Activated naive CD4-positive, alpha-beta T cell treated with anti-CD3 and anti-CD28 coated beads for 36 hours (primary cell): ENCODE results near the gene SLC16A8. TPM values are rescaled to one million over a fixed set of nuclear protein-coding genes. Genes with fewer than 3 reads are reported as not detected.

Experiments
- CTCF ChIA-PET: fragments of 350-600 bp; sonication (Branson Sonifier 250); formaldehyde crosslinking; loops from one replicate; lab custom pipeline; 2021; ENCODE audit warnings: antibody characterized with exemption; lab: Charles Lee
- DNase-seq: peaks from one replicate; pipeline ENCODE4 v3.0.0-alpha.2; 2020
- H3K27ac Mint-ChIP-seq: one replicate; pipeline ENCODE4 v1.8.0; 2021; ENCODE audit warnings: mild to moderate bottlenecking, mixed read lengths
- H3K27me3 Mint-ChIP-seq: one replicate; pipeline ENCODE4 v1.8.0; 2021; ENCODE audit warnings: low read depth, mixed read lengths
- H3K36me3 Mint-ChIP-seq: one replicate; pipeline ENCODE4 v1.8.0; 2021; ENCODE audit warnings: low read depth, mixed read lengths
- H3K4me1 Mint-ChIP-seq: one replicate; pipeline ENCODE4 v1.8.0; 2021; ENCODE audit warnings: low read depth, mixed read lengths
- H3K4me3 Mint-ChIP-seq: one replicate; pipeline ENCODE4 v1.8.0; 2021; ENCODE audit warnings: mild to moderate bottlenecking, moderate library complexity, mixed read lengths
- H3K9me3 Mint-ChIP-seq: one replicate; pipeline ENCODE4 v1.8.0; 2021; ENCODE audit warnings: mixed read lengths
- intact Hi-C: fragments of 100-400 bp; cut with micrococcal nuclease; formaldehyde crosslinking; loops from one replicate; pipeline ENCODE4 v1.15.1; 2023
- total RNA-seq, 2 experiments: library from RNA; stranded (reverse); gene quantifications; one replicate each; pipeline ENCODE4 v1.2.3, GENCODE V29; 2021

The SLC16A8 gene
- total RNA-seq, 2 experiments from 2014 or later, result not detected

- no peak overlapping the region for H3K4me3 Mint-ChIP-seq
- no peak for DNase-seq
- intact Hi-C loops, result no loop called here
- H3K27me3 Mint-ChIP-seq, result no peaks in the 10 kb centered on the region
- H3K27ac Mint-ChIP-seq, result no peak overlapping the region
- H3K4me1 Mint-ChIP-seq, result no peaks in the 10 kb centered on the region
- peaks cover 15% of the 10 kb centered on the region for H3K36me3 Mint-ChIP-seq
- CTCF ChIA-PET, result no interaction called here
- H3K9me3 Mint-ChIP-seq, result no peaks in the 10 kb centered on the region
Observed at GRCh38 chr22:38072322-38073149, 11.4 kb downstream of the SLC16A8 start.

- Mint-ChIP-seq H3K4me1 (no peaks in the 10 kb centered on the region), H3K9me3 (no peaks in the 10 kb centered on the region), H3K36me3 (peaks cover 19% of the 10 kb centered on the region), H3K27ac (no peak overlapping the region), H3K4me3 (no peak overlapping the region), H3K27me3 (no peaks in the 10 kb centered on the region)
- DNase-seq, result no peak
- intact Hi-C loops, result no loop called here
- CTCF ChIA-PET, result interaction anchor here (0.5 to 1.2 kb wide), 2 partner anchors 19 to 205 kb away, joined by 3 to 4 read pairs; no protein-coding TSS in a partner anchor
Observed at GRCh38 chr22:38071421-38072321, 12.3 kb downstream of the SLC16A8 start.

GRCh38 chr22:38070250-38070921 is 13.6 kb downstream of the SLC16A8 start:
- H3K9me3 Mint-ChIP-seq, result no peaks in the 10 kb centered on the region
- H3K27ac Mint-ChIP-seq, result no peak overlapping the region
- no peaks in the 10 kb centered on the region for H3K4me1 Mint-ChIP-seq
- intact Hi-C loops, result no loop called here
- DNase-seq, result no peak
- peaks cover 22% of the 10 kb centered on the region for H3K36me3 Mint-ChIP-seq
- no peak overlapping the region for H3K4me3 Mint-ChIP-seq
- H3K27me3 Mint-ChIP-seq, result no peaks in the 10 kb centered on the region
- CTCF ChIA-PET, result interaction anchor here (1.0 to 1.2 kb wide), 2 partner anchors 28 to 197 kb away, joined by 3 read pairs; no protein-coding TSS in a partner anchor

- Mint-ChIP-seq H3K36me3 (peaks cover 25% of the 10 kb centered on the region), H3K27ac (no peak overlapping the region), H3K4me1 (no peaks in the 10 kb centered on the region), H3K27me3 (no peaks in the 10 kb centered on the region), H3K4me3 (no peak overlapping the region), H3K9me3 (no peaks in the 10 kb centered on the region)
- CTCF ChIA-PET, result interaction anchor here (1.0 to 1.7 kb wide), 3 partner anchors 12 to 197 kb away, joined by 3 to 4 read pairs (median 3); partner anchors contain the start of gene PICK1
- intact Hi-C loops, result no loop called here
- no peak for DNase-seq
Observed at GRCh38 chr22:38069372-38070249, 14.4 kb downstream of the SLC16A8 start.

GRCh38 chr22:38068641-38069371 is 15.2 kb downstream of the SLC16A8 start:
- intact Hi-C loops, result no loop called here
- DNase-seq, result no peak
- no peaks in the 10 kb centered on the region for H3K4me1 Mint-ChIP-seq
- CTCF ChIA-PET, result interaction anchor here (0.7 to 1.7 kb wide), 5 partner anchors 9 to 198 kb away, joined by 3 to 4 read pairs (median 3); partner anchors contain the start of gene PICK1
- H3K27ac Mint-ChIP-seq, result no peak overlapping the region
- peaks cover 24% of the 10 kb centered on the region for H3K36me3 Mint-ChIP-seq
- H3K9me3 Mint-ChIP-seq, result no peaks in the 10 kb centered on the region
- H3K4me3 Mint-ChIP-seq, result no peak overlapping the region
- no peaks in the 10 kb centered on the region for H3K27me3 Mint-ChIP-seq

GRCh38 chr22:38067761-38068360 is 16.1 kb downstream of the SLC16A8 start:
- no peak overlapping the region for H3K27ac Mint-ChIP-seq

GRCh38 chr22:38067028-38067415 is 17.0 kb downstream of the SLC16A8 start:
- Mint-ChIP-seq H3K36me3 (peaks cover 23% of the 10 kb centered on the region), H3K27ac (no peak overlapping the region), H3K9me3 (no peaks in the 10 kb centered on the region), H3K27me3 (no peaks in the 10 kb centered on the region), H3K4me3 (no peak overlapping the region), H3K4me1 (no peaks in the 10 kb centered on the region)
- intact Hi-C loops, result no loop called here
- CTCF ChIA-PET, result no interaction called here
- DNase-seq, result no peak

More at GRCh38 chr22:38067761-38068360, 16.1 kb downstream of the SLC16A8 start:
- intact Hi-C loops, result no loop called here
- no peak overlapping the region for H3K4me3 Mint-ChIP-seq
- DNase-seq, result no peak
- CTCF ChIA-PET, result interaction anchor here (0.6 to 1.6 kb wide), 3 partner anchors 8 to 34 kb away, joined by 3 to 4 read pairs (median 3); no protein-coding TSS in a partner anchor
- peaks cover 25% of the 10 kb centered on the region for H3K36me3 Mint-ChIP-seq
- no peaks in the 10 kb centered on the region for H3K9me3 Mint-ChIP-seq
- H3K4me1 Mint-ChIP-seq, result no peaks in the 10 kb centered on the region
- H3K27me3 Mint-ChIP-seq, result no peaks in the 10 kb centered on the region

- no peak for DNase-seq
- CTCF ChIA-PET, result interaction anchor here (1.0 kb wide), 1 partner anchor 14 kb away, joined by 9 read pairs; no protein-coding TSS in a partner anchor
- Mint-ChIP-seq H3K36me3 (peaks cover 26% of the 10 kb centered on the region), H3K4me3 (no peak overlapping the region), H3K9me3 (no peaks in the 10 kb centered on the region), H3K27ac (no peak overlapping the region), H3K4me1 (no peaks in the 10 kb centered on the region), H3K27me3 (no peaks in the 10 kb centered on the region)
- intact Hi-C loops, result no loop called here
Observed at GRCh38 chr22:38066381-38067027, 17.5 kb downstream of the SLC16A8 start.

- CTCF ChIA-PET, result interaction anchor here (1.0 kb wide), 1 partner anchor 13 kb away, joined by 9 read pairs; no protein-coding TSS in a partner anchor
- H3K4me3 Mint-ChIP-seq, result no peak overlapping the region
- intact Hi-C loops, result no loop called here
- H3K27me3 Mint-ChIP-seq, result no peaks in the 10 kb centered on the region
- no peaks in the 10 kb centered on the region for H3K4me1 Mint-ChIP-seq
- no peak overlapping the region for H3K27ac Mint-ChIP-seq
- H3K36me3 Mint-ChIP-seq, result peaks cover 26% of the 10 kb centered on the region
- no peak for DNase-seq
- no peaks in the 10 kb centered on the region for H3K9me3 Mint-ChIP-seq
Observed at GRCh38 chr22:38065539-38065938, 18.4 kb downstream of the SLC16A8 start.

GRCh38 chr22:38062791-38063190 is 21.2 kb downstream of the SLC16A8 start:
- CTCF ChIA-PET, result interaction anchor here (1.2 kb wide), 1 partner anchor 10 kb away, joined by 4 read pairs; no protein-coding TSS in a partner anchor
- H3K27ac Mint-ChIP-seq, result no peak overlapping the region
- H3K36me3 Mint-ChIP-seq, result peaks cover 23% of the 10 kb centered on the region

More at GRCh38 chr22:38062791-38063190, 21.2 kb downstream of the SLC16A8 start:
- Mint-ChIP-seq H3K4me3 (no peak overlapping the region), H3K9me3 (no peaks in the 10 kb centered on the region), H3K4me1 (peaks cover 5% of the 10 kb centered on the region), H3K27me3 (no peaks in the 10 kb centered on the region)
- no peak for DNase-seq
- intact Hi-C loops, result no loop called here
